Measurements from ENCODE around the gene JCAD. TPM values are rescaled to one million over a fixed set of nuclear protein-coding genes. Genes with fewer than 3 reads are reported as not detected.
"Not testable (repeated sequence)": the region's sequence is repeated elsewhere in the genome, so short reads cannot be mapped to it uniquely, and the experiment has no call there.

JCAD gene
- total RNA-seq, 1 experiment from 2014 or later, result 40.7 TPM

- no TSS peak for BruUV-seq (replicated peaks)
- in situ Hi-C loops (cut with HindIII; ENCODE audit: low pct_unique_long_range_greater_than_20kb, low sequenced_read_pairs) (no loop called here), intact Hi-C loops (cut with micrococcal nuclease; ENCODE audit: unreplicated experiment) (no loop called here)
- Histone ChIP-seq H3K27ac (ENCODE audit: low read length) (no peak overlapping the region), H3K27me3 (ENCODE audit: control insufficient read depth, insufficient read depth, low read length) (no peaks in the 10 kb centered on the region), H3K4me3 (ENCODE audit: low read depth in 2 of 2, low read length in 2 of 2) (no peak overlapping the region), H3K4me1 (ENCODE audit: control insufficient read depth, insufficient read depth, low read length) (no peaks in the 10 kb centered on the region), H3K36me3 (ENCODE audit: control insufficient read depth, insufficient read depth, low read length) (no peaks in the 10 kb centered on the region), H3K9me3 (ENCODE audit: control insufficient read depth, insufficient read depth, low read depth, low read length) (no peaks in the 10 kb centered on the region)
- no peak for DNase-seq (ENCODE audit: low read depth, low spot score)
- ChIA-PET CTCF (no interaction called here), POLR2A (no interaction called here)
- ATAC-seq, result no peak
- no peak for TF ChIP-seq CTCF (IDR thresholded peaks at IDR 0.05)
- no peak for TF ChIP-seq POLR2AphosphoS5 (IDR thresholded peaks at IDR 0.05; ENCODE audit: low read depth, low read length)
- TF ChIP-seq REST (IDR thresholded peaks at IDR 0.05; ENCODE audit: insufficient read depth in 1 of 2, low read depth in 2 of 2, low read length in 1 of 2), result no peak
- TF ChIP-seq TCF7L2 (IDR thresholded peaks at IDR 0.05; ENCODE audit: low read depth, low read length), result no peak
- no peak for TF ChIP-seq SIN3A (IDR thresholded peaks at IDR 0.05; ENCODE audit: borderline replicate concordance, insufficient read depth, low read depth, low read length)
Observed at GRCh38 chr10:30026080-30026479, 33.3 kb downstream of the JCAD start.

- H3K27ac ChIP-seq (ENCODE audit: low read length); POLR2A ChIA-PET; H3K4me1 ChIP-seq (ENCODE audit: control insufficient read depth, insufficient read depth, low read length); H3K36me3 ChIP-seq (ENCODE audit: control insufficient read depth, insufficient read depth, low read length); DNase-seq (ENCODE audit: low read depth, low spot score); BruUV-seq (replicated peaks); H3K9me3 ChIP-seq (ENCODE audit: control insufficient read depth, insufficient read depth, low read depth, low read length); intact Hi-C loops (cut with micrococcal nuclease; ENCODE audit: unreplicated experiment); ATAC-seq; H3K27me3 ChIP-seq (ENCODE audit: control insufficient read depth, insufficient read depth, low read length); CTCF ChIA-PET; H3K4me3 ChIP-seq (ENCODE audit: low read depth in 2 of 2, low read length in 2 of 2); in situ Hi-C loops (cut with HindIII; ENCODE audit: low pct_unique_long_range_greater_than_20kb, low sequenced_read_pairs): not testable (repeated sequence)
Observed at GRCh38 chr10:30025428-30025827, 34.0 kb downstream of the JCAD start.

GRCh38 chr10:30022590-30022989 is 36.8 kb downstream of the JCAD start:
- no peaks in the 10 kb centered on the region for H3K36me3 ChIP-seq (ENCODE audit: control insufficient read depth, insufficient read depth, low read length)
- intact Hi-C loops (cut with micrococcal nuclease; ENCODE audit: unreplicated experiment), result no loop called here
- H3K27ac ChIP-seq (ENCODE audit: low read length), result no peak overlapping the region
- no peaks in the 10 kb centered on the region for H3K4me1 ChIP-seq (ENCODE audit: control insufficient read depth, insufficient read depth, low read length)
- ChIA-PET POLR2A (no interaction called here), CTCF (no interaction called here)
- H3K27me3 ChIP-seq (ENCODE audit: control insufficient read depth, insufficient read depth, low read length), result no peaks in the 10 kb centered on the region
- ATAC-seq, result no peak
- DNase-seq (ENCODE audit: low read depth, low spot score), result no peak
- no TSS peak for BruUV-seq (replicated peaks)
- TF ChIP-seq REST (IDR thresholded peaks at IDR 0.05; ENCODE audit: insufficient read depth in 1 of 2, low read depth in 2 of 2, low read length in 1 of 2) (no peak), TCF7L2 (IDR thresholded peaks at IDR 0.05; ENCODE audit: low read depth, low read length) (no peak), SIN3A (IDR thresholded peaks at IDR 0.05; ENCODE audit: borderline replicate concordance, insufficient read depth, low read depth, low read length) (no peak), CTCF (IDR thresholded peaks at IDR 0.05) (no peak), POLR2AphosphoS5 (IDR thresholded peaks at IDR 0.05; ENCODE audit: low read depth, low read length) (no peak)
- no peaks in the 10 kb centered on the region for H3K9me3 ChIP-seq (ENCODE audit: control insufficient read depth, insufficient read depth, low read depth, low read length)
- no peak overlapping the region for H3K4me3 ChIP-seq (ENCODE audit: low read depth in 2 of 2, low read length in 2 of 2)
- in situ Hi-C loops (cut with HindIII; ENCODE audit: low pct_unique_long_range_greater_than_20kb, low sequenced_read_pairs), result no loop called here

All from Panc1 (cell line).